GM06990 (cell line): ENCODE data around the gene MICOS13.

Experiments used
- DNase-seq: peaks from one replicate; pipeline ENCODE4 v3.0.0-alpha.2; 2011; ENCODE audit not compliant: insufficient read length; ENCODE audit errors: extremely low read depth
- H3K27me3 ChIP-seq: replicated peaks from 2 replicates; pipeline ENCODE4 v1.6.0; 2011; ENCODE audit warnings: low read length; ENCODE audit not compliant: control insufficient read depth, insufficient read depth
- H3K36me3 ChIP-seq: 2 replicates; pipeline ENCODE4 v1.5.1; 2011; ENCODE audit warnings: low read length; ENCODE audit not compliant: control insufficient read depth, insufficient read depth
- H3K4me3 ChIP-seq: replicated peaks from 2 replicates; pipeline ENCODE4 v1.5.1; 2011; ENCODE audit warnings: low read depth, mild to moderate bottlenecking, control low read depth, low read length
- TF ChIP-seq, protein P1 (sequence below): IDR thresholded peaks from 2 replicates; pipeline ENCODE4 v1.5.1; 2011; ENCODE audit warnings: low read length, control low read depth, mild to moderate bottlenecking, inconsistent platforms; ENCODE audit not compliant: insufficient read depth, poor library complexity, severe bottlenecking

Gene MICOS13

DNA sequence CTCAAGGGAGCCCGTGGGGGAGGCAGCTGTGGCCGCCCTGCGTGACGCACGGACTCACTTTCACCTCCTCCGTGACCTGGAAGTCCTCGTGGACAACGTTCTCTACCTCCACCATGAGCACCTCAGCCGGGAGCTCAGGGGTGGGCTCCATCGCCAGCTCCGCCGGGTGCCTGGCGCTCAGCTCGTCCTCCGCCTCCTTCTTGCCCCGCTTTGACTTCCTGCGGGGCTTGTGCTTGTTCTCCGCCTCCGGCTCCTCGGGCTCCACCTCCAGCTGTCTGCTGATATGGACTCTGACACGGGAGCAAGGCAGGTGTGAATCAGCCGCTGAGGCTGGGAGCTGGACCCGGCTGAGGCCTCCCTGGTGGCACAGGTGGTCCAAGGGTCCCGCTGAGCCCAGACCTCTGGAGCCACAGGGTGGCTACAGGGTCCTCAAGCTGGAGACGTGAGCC, 31.4 kb upstream of the MICOS13 start:
- Histone ChIP-seq H3K36me3 (peaks cover 35% of the 10 kb centered on the region), H3K27me3 (no peaks in the 10 kb centered on the region), H3K4me3 (no peak overlapping the region)
- DNase-seq: no peak
- TF ChIP-seq, protein P1, sequence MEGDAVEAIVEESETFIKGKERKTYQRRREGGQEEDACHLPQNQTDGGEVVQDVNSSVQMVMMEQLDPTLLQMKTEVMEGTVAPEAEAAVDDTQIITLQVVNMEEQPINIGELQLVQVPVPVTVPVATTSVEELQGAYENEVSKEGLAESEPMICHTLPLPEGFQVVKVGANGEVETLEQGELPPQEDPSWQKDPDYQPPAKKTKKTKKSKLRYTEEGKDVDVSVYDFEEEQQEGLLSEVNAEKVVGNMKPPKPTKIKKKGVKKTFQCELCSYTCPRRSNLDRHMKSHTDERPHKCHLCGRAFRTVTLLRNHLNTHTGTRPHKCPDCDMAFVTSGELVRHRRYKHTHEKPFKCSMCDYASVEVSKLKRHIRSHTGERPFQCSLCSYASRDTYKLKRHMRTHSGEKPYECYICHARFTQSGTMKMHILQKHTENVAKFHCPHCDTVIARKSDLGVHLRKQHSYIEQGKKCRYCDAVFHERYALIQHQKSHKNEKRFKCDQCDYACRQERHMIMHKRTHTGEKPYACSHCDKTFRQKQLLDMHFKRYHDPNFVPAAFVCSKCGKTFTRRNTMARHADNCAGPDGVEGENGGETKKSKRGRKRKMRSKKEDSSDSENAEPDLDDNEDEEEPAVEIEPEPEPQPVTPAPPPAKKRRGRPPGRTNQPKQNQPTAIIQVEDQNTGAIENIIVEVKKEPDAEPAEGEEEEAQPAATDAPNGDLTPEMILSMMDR: no peak

DNA sequence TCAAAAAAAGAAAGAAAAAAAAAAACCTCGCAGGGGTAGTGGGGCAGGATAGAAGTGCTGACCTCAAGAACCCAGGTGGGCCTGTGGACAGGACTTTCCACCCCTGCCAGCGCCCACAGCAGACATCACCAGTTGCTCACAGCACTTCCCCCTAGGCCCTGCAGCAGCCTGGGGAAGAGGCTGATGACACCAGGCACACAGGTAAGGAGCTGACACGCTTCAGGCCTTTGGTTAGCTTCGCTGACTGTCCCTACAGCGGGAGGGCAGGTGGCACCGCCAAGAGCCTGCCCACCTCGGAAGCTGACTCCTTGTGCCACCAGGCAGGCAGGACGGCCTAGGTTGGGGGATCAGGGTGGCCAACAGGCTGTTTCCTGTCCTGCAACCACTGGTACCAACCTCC, 30.7 kb upstream of the MICOS13 start:
- peaks cover 39% of the 10 kb centered on the region for H3K36me3 ChIP-seq
- DNase-seq: no peak
- H3K4me3 ChIP-seq: no peak overlapping the region
- TF ChIP-seq, protein P1: no peak
- no peaks in the 10 kb centered on the region for H3K27me3 ChIP-seq

DNA sequence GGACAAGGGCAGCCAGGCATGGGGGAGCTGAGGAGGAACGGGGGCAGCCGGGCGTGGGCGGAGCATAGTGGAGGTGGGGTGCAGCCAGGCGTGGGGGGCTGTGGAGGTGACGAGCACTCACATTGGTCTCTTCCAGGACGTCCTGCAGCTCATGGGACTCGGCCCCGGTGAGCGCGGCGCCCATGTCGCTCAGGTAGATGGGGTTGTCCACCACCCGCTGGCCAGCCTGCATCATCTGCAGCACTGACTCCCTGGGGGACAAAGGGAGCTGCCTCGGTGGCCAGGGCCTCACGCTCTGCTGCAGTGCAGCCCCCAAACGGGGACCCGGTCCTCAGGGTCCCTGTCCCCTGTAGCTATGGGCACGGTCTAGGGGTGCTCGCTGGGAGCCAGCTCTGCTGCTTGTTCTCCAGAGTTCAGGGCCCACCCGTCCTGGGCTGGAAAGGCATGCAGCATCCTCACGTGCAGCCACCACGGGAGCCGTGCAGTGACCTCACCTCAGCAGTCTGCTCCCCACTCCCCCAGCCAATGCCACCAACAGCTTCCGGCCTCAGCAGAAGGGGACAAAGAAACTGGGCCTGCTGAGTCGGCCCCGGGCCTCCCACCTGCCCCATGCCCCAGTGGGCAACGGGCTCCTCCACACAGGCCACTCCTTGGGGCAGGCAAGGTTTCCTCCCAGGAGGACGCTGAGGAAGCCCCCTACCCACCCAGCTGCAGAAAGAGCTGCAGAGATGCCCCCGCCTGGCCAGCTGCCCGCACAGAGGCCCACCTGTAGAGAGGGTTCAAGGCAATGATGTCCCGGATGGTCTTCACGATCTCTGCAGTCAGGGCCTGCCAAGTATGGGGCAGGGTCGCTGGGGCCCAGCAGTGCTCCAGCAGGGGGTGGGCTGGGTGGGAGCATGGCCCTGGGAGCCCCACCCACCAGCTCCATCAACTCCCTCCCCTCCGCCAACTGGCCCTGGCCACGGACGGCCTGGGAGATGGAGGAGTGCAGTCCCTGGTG, 27.6 kb upstream of the MICOS13 start:
- TF ChIP-seq, protein P1: no peak
- no peak overlapping the region for H3K4me3 ChIP-seq
- DNase-seq: no peak
- peaks cover 56% of the 10 kb centered on the region for H3K36me3 ChIP-seq
- no peaks in the 10 kb centered on the region for H3K27me3 ChIP-seq

DNA sequence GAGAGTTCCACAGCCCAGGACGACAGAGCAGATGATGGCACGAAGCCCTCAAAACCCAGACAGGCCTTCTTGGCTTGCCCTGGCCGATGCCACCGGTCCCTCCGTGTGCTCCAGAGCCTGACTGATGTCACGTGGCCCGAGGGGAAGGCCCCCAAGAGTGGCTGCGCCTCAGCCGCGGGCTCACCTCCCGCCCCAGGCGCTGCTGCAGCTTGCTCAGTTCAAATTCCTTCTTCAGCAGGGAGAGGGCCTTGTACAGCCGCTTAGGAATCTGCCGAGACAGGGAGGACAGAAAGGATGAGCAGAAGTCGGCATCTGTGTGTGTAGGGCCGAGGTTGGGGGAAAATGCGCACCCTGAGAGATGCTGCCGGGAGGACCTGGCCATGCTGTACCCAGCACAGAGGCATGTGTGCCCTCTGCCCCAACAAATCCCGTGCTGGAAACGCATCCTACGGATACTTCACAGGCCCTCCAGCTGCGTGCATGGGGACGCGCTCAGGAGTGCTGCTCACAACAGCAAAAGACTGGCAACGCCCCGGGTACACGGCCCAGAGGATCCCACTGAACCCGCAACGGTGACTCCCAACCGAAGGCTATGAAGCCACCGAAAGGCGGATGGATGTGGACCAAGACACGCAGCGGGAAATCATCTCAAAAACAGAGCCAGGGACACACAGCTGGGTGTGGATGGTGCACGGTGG, 26.7 kb upstream of the MICOS13 start:
- H3K36me3 ChIP-seq: peaks cover 50% of the 10 kb centered on the region
- no peaks in the 10 kb centered on the region for H3K27me3 ChIP-seq
- H3K4me3 ChIP-seq: no peak overlapping the region
- no peak for DNase-seq
- TF ChIP-seq, protein P1: no peak

DNA sequence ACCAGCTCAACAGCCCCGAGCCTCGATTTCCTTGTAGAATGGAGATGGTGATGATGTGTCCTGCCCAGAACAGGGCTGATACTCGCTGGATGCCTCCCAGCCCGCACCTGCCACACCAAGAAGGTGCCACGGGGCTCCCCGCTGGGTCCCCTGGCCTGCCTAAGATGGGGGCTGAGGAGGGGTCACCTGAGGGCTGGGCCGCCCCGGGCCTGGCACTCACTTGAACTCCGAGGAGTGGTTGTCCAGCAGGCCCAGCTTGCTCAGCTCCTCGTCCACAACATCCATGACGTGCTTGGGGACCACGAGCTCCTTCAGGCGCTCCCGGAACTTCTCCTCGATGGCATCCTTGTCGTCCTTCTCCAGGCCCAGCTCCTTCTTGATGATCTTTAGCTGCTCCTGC, 25.2 kb upstream of the MICOS13 start:
- Histone ChIP-seq H3K4me3 (no peak overlapping the region), H3K36me3 (peaks cover 43% of the 10 kb centered on the region), H3K27me3 (no peaks in the 10 kb centered on the region)
- TF ChIP-seq, protein P1: no peak
- DNase-seq: no peak
